H54 (cell line): Measurements from ENCODE around the gene CACNA1C.

ENCODE experiments used
- DNase-seq: peaks from one replicate; pipeline ENCODE4 v3.0.0; 2011; ENCODE audit warnings: low spot score, mixed read lengths; ENCODE audit not compliant: insufficient read length
- FAIRE-seq: peaks from 3 replicates; lab custom pipeline; 2011; peaks lifted over from hg19 to GRCh38; lab: Jason Lieb, UNC
- POLR2A ChIP-seq: IDR thresholded peaks from 2 replicates; pipeline ENCODE4 v1.6.1; 2011; ENCODE audit warnings: low read depth, mild to moderate bottlenecking, low read length

The CACNA1C gene

GRCh38 chr12:2049604-2050540, 2.9 kb upstream of the CACNA1C start:
- DNase-seq (no peak), FAIRE-seq (no peak)
- no peak for TF ChIP-seq POLR2A

- FAIRE-seq (no peak), DNase-seq (no peak)
- no peak for TF ChIP-seq POLR2A
These were observed 826 bp upstream of the CACNA1C start for GRCh38 chr12:2051700-2052621.

DNA sequence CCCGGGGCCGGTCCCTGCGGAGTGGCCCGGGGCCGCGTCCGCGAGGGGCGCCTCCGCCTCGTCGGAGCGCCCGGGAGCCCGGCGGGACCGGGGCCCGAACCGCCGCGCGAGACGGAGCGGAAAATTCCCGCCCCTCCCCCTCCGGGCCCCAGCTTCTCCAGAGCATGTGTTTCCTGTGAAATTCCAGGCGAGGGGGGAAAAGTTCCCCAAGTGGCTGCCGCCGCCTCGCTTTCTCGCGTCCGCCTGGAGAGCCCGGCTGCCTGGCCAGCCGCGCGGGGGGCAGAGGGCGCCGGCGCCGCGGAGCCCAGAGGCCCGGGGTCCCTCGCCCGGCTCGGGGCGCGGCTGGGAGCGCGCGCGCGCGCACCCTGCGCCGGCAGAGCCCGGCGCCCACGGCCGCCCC, 904 bp downstream of the CACNA1C start:
- TF ChIP-seq POLR2A = no peak
- DNase-seq (peak; percentile 38), FAIRE-seq (no peak)

- FAIRE-seq (no peak), DNase-seq (no peak)
- TF ChIP-seq POLR2A = no peak
These were observed 1.6 kb downstream of the CACNA1C start for GRCh38 chr12:2054091-2055018.

GRCh38 chr12:2057041-2057794, 4.4 kb downstream of the CACNA1C start:
- FAIRE-seq (no peak), DNase-seq (no peak)
- TF ChIP-seq POLR2A = no peak

DNA sequence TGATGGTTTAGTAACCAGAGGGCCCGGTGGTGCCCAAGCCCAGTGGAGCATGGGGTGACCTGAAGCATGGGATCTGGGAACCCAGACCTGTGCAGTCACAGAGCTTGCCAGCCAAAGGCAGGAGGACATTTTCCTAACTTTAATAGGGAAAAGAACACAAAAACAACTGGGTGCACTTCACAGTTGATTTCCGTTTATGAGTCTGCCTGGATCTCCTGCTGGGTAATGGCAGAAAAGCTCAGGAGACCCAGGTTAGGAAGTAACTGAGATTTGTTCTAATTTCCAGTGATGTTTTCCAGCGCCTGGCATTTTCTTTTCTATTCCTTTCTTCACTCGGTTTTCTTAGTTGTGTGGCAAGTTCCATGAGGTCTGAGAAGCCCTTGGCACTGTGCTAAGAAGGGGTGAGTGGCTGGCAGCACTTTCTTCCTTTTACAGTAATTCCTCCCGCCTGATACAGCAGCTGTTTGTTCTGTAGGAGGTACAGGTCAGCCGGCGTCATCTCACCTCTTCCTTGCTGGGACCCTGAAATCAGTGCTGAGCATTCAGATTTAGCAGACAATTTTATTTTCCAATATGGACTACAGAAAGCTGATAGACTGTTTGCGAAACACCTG, 5.1 kb downstream of the CACNA1C start:
- DNase-seq = no peak
- FAIRE-seq = no peak
- TF ChIP-seq POLR2A = no peak

- FAIRE-seq (no peak), DNase-seq (no peak)
- TF ChIP-seq POLR2A = no peak
These were observed 6.0 kb downstream of the CACNA1C start for GRCh38 chr12:2058837-2059236.

GRCh38 chr12:2061402-2061801, 8.6 kb downstream of the CACNA1C start:
- no peak for TF ChIP-seq POLR2A
- DNase-seq (no peak), FAIRE-seq (no peak)

DNA sequence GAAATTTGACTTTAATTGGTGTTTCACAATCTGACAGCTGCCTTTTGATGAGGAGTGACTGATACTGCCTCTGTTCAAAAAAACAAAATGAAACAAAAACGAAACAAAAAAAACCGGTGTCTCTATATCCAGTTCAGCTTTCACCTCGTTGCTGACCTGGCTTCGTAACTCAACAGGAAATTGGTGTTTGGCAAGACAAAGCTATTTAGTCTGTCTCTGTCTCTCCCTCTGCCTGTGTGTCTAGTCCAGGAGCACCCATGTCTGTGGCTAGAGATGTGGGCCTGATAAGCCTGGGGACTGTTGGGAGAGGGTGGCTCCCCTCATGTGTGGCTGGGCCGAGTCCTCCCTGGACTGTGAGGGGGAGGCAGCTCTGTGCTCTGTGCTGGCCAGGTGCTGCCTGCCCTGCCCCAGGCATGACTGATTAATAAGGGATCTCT, 11.3 kb downstream of the CACNA1C start:
- no peak for FAIRE-seq
- TF ChIP-seq POLR2A = no peak

DNA sequence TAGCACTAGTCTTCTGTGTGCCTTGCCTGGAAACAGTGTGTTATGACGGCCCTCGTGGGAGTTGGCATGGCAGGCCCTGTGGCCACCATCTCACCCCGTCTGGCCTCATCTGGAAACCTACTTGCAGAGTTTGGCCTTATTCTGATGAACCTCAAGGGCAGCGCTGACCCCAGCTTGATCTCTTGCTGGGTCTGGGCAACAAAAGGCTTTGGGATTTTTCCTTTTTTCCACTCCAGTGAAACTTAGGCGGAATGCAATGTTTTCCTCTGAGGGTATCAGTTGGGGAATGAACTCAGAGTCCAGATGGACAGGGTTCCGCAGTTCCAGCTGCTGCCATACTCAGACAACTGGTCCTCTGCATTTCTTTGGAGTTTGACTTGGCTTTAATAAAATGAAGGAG, 15.9 kb downstream of the CACNA1C start:
- DNase-seq = no peak
- TF ChIP-seq POLR2A = no peak
- no peak for FAIRE-seq

More for the DNA sequence above, 11.3 kb downstream of the CACNA1C start:
- DNase-seq = no peak

DNA sequence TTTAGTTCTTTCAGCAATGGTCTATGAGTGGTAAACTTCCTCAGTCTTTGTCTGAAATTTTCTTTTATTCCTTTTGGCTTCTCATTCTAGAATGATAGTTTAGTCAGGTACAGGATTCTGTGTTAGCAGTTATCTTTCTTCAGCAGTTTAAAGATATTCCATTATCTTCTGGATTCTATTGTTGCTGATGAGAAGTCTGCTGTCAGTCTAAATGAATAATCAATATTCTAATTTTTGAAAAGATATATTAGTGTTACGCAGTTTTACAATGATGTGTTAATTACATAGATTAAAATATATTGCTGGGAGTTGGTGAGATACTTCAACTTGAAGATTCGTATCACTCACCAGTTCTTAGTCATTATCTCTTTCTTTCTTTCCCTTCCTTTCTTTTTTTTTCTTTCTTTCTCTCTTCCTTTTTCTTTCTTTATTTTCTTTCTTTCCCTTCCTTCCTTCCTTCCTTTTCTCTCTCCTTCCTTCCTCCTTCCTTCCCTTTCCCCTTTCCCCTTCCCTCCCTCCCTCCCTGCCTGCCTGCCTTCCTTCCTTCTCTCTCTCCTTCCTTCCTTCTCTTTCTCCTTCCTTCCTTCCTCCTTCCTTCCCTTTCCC, 17.8 kb downstream of the CACNA1C start:
- DNase-seq (no peak), FAIRE-seq (no peak)
- no peak for TF ChIP-seq POLR2A

DNA sequence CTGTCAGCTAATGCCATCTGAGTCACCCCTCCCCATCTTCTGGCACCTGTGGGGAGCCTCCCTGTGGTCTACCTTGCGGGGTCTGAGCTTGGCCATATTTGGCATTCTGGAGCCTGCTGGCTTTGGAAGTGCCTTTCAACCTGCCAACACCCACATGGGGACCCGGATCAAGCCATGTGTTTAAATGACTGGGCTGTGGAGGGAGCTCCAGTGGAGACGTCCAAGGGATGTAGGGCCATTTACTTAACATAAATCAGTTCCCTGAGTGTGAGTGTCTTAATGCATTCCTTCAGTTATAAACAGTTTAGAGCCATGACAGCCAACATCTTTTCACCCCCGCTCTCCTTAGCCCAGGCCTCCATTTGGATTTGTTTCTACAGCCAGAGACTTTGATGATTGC, 22.0 kb downstream of the CACNA1C start:
- TF ChIP-seq POLR2A = no peak
- DNase-seq (no peak), FAIRE-seq (no peak)
